WTC11 (cell line): Measurements from ENCODE around the gene B3GAT1.

ENCODE experiments used
- SP1 ChIP-seq: sonication (generic); formaldehyde crosslinking; conservative IDR thresholded peaks from 2 replicates; pipeline ENCODE4 v1.8.1; 2022; ENCODE audit warnings: missing genetic modification reagents
- USF2 ChIP-seq: sonication (generic); formaldehyde crosslinking; IDR thresholded peaks from 2 replicates; pipeline ENCODE4 v1.8.1; 2023; ENCODE audit warnings: mild to moderate bottlenecking, missing genetic modification reagents, moderate library complexity
- TF ChIP-seq, protein P1 (sequence below): fragments of 200-600 bp; IDR thresholded peaks from 2 replicates; pipeline ENCODE4 v1.8.0; 2022; ENCODE audit warnings: antibody characterized with exemption

- TF ChIP-seq, protein P1, sequence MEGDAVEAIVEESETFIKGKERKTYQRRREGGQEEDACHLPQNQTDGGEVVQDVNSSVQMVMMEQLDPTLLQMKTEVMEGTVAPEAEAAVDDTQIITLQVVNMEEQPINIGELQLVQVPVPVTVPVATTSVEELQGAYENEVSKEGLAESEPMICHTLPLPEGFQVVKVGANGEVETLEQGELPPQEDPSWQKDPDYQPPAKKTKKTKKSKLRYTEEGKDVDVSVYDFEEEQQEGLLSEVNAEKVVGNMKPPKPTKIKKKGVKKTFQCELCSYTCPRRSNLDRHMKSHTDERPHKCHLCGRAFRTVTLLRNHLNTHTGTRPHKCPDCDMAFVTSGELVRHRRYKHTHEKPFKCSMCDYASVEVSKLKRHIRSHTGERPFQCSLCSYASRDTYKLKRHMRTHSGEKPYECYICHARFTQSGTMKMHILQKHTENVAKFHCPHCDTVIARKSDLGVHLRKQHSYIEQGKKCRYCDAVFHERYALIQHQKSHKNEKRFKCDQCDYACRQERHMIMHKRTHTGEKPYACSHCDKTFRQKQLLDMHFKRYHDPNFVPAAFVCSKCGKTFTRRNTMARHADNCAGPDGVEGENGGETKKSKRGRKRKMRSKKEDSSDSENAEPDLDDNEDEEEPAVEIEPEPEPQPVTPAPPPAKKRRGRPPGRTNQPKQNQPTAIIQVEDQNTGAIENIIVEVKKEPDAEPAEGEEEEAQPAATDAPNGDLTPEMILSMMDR: no peak
- TF ChIP-seq USF2 (CRISPR knock-in tag) (no peak), SP1 (CRISPR knock-in tag) (no peak)
These were observed 29.2 kb upstream of the B3GAT1 start for GRCh38 chr11:134441281-134441680.
